ENCODE results near the gene SOS2.

Gene SOS2

GRCh38 chr14:50222055-50222613 lies 9.2 kb downstream of the SOS2 start:
- no peaks in the 10 kb centered on the region for H3K27me3 ChIP-seq (ENCODE audit: insufficient read depth, low read length, poor library complexity, severe bottlenecking)
- H2AFZ ChIP-seq (ENCODE audit: low read length) = no peak overlapping the region
- H3K4me2 ChIP-seq (ENCODE audit: low read depth, low read length, poor library complexity, severe bottlenecking) = peak overlapping the region; percentile 47
- H3K79me2 ChIP-seq (ENCODE audit: insufficient read depth, low read length) = peaks cover 92% of the 10 kb centered on the region
- H3F3A ChIP-seq (ENCODE audit: low read depth) = no peaks in the 10 kb centered on the region
- peaks cover 27% of the 10 kb centered on the region for H4K20me1 ChIP-seq (ENCODE audit: insufficient read depth, low read length, poor library complexity, severe bottlenecking)
- H3K36me3 ChIP-seq (ENCODE audit: insufficient read depth, low read length) = peaks cover 3% of the 10 kb centered on the region; the same call in 1 of the 2 replicates
- H3K9me3 ChIP-seq (ENCODE audit: insufficient read depth, low read depth, low read length) = no peaks in the 10 kb centered on the region
- H3K4me3 ChIP-seq (ENCODE audit: low read length, poor library complexity, severe bottlenecking) = no peak overlapping the region
- H3K9me2 ChIP-seq (replicated peaks; ENCODE audit: low read depth, low read length) = no peaks in the 10 kb centered on the region
- peak overlapping the region; percentile 23 for H3K9ac ChIP-seq (ENCODE audit: low read depth, low read length, poor library complexity, severe bottlenecking)
- peaks cover 28% of the 10 kb centered on the region for H3K4me1 ChIP-seq (ENCODE audit: insufficient read depth, low read length, poor library complexity, severe bottlenecking)
- TF ChIP-seq EZH2phosphoT487 (IDR thresholded peaks at IDR 0.05; ENCODE audit: borderline replicate concordance) (no peak), CTCF (conservative IDR thresholded peaks at IDR 0.05; ENCODE audit: low read length) (no peak)

GRCh38 chr14:50218501-50218900 lies 12.9 kb downstream of the SOS2 start:
- Histone ChIP-seq H3K9me3 (ENCODE audit: insufficient read depth, low read depth, low read length) (no peaks in the 10 kb centered on the region), H3K4me3 (ENCODE audit: low read length, poor library complexity, severe bottlenecking) (no peak overlapping the region), H3K9ac (ENCODE audit: low read depth, low read length, poor library complexity, severe bottlenecking) (no peak overlapping the region), H2AFZ (ENCODE audit: low read length) (no peak overlapping the region), H3K9me2 (replicated peaks; ENCODE audit: low read depth, low read length) (no peaks in the 10 kb centered on the region), H4K20me1 (ENCODE audit: insufficient read depth, low read length, poor library complexity, severe bottlenecking) (peaks cover 32% of the 10 kb centered on the region), H3K79me2 (ENCODE audit: insufficient read depth, low read length) (peaks cover 88% of the 10 kb centered on the region), H3F3A (ENCODE audit: low read depth) (no peaks in the 10 kb centered on the region), H3K36me3 (ENCODE audit: insufficient read depth, low read length) (peaks cover 3% of the 10 kb centered on the region; the same call in 1 of the 2 replicates), H3K27me3 (ENCODE audit: insufficient read depth, low read length, poor library complexity, severe bottlenecking) (no peaks in the 10 kb centered on the region), H3K4me1 (ENCODE audit: insufficient read depth, low read length, poor library complexity, severe bottlenecking) (peaks cover 13% of the 10 kb centered on the region), H3K4me2 (ENCODE audit: low read depth, low read length, poor library complexity, severe bottlenecking) (no peak overlapping the region)
- TF ChIP-seq EZH2phosphoT487 (IDR thresholded peaks at IDR 0.05; ENCODE audit: borderline replicate concordance) = no peak
- TF ChIP-seq CTCF (conservative IDR thresholded peaks at IDR 0.05; ENCODE audit: low read length) = no peak

- Histone ChIP-seq H3K36me3 (ENCODE audit: insufficient read depth, low read length) (no peaks in the 10 kb centered on the region; the same call in 1 of the 2 replicates), H3K4me3 (ENCODE audit: low read length, poor library complexity, severe bottlenecking) (no peak overlapping the region), H3F3A (ENCODE audit: low read depth) (peaks cover 2% of the 10 kb centered on the region; the same call in 1 of the 2 replicates), H3K79me2 (ENCODE audit: insufficient read depth, low read length) (peaks cover 79% of the 10 kb centered on the region), H3K9me2 (replicated peaks; ENCODE audit: low read depth, low read length) (no peaks in the 10 kb centered on the region), H3K4me1 (ENCODE audit: insufficient read depth, low read length, poor library complexity, severe bottlenecking) (no peaks in the 10 kb centered on the region), H4K20me1 (ENCODE audit: insufficient read depth, low read length, poor library complexity, severe bottlenecking) (peaks cover 22% of the 10 kb centered on the region), H3K4me2 (ENCODE audit: low read depth, low read length, poor library complexity, severe bottlenecking) (no peak overlapping the region), H3K9me3 (ENCODE audit: insufficient read depth, low read depth, low read length) (no peaks in the 10 kb centered on the region), H2AFZ (ENCODE audit: low read length) (no peak overlapping the region), H3K9ac (ENCODE audit: low read depth, low read length, poor library complexity, severe bottlenecking) (no peak overlapping the region), H3K27me3 (ENCODE audit: insufficient read depth, low read length, poor library complexity, severe bottlenecking) (no peaks in the 10 kb centered on the region)
- no peak for TF ChIP-seq EZH2phosphoT487 (IDR thresholded peaks at IDR 0.05; ENCODE audit: borderline replicate concordance)
- no peak for TF ChIP-seq CTCF (conservative IDR thresholded peaks at IDR 0.05; ENCODE audit: low read length)
Measured at GRCh38 chr14:50215416-50215815, 16.0 kb downstream of the SOS2 start.

Measured in Loucy (cell line).